Body of pancreas (tissue), 4 donors: ENCODE data around the gene GRXCR2. TPM values are rescaled to one million over a fixed set of nuclear protein-coding genes. Genes with fewer than 3 reads are reported as not detected.

Experiments
- ATAC-seq: fragments of 150-250 bp; one replicate; pipeline ENCODE4 v1.9.1; 2016
- DNase-seq, 4 donors: peaks; one replicate each; pipeline ENCODE4 v3.0.0-alpha.2; 2019
- H3K27ac ChIP-seq, 4 donors: fragments of 200-600 bp; sonication (generic); 1 replicate in 3 of 4; 2 replicates in 1 of 4; pipeline versions ENCODE4 v1.5.1 to v1.6.1; 2016 to 2019; ENCODE audit warnings: mild to moderate bottlenecking in 1 of 4, mixed read lengths in 1 of 4, moderate library complexity in 1 of 4
- H3K27me3 ChIP-seq, 2 donors: fragments of 200-600 bp; sonication (generic); one replicate each; pipeline ENCODE4 v1.6.0; 2016; ENCODE audit warnings: mild to moderate bottlenecking in 1 of 2
- H3K36me3 ChIP-seq, 2 donors: fragments of 200-600 bp; sonication (generic); replicated peaks in 1 of 2; 2 replicates each; pipeline ENCODE4 v1.5.1; 2016; ENCODE audit warnings: low read depth in 2 of 2; ENCODE audit not compliant: insufficient read depth in 1 of 2
- H3K4me1 ChIP-seq: fragments of 200-600 bp; sonication (generic); one replicate; pipeline ENCODE4 v1.6.0; 2016
- H3K4me3 ChIP-seq, 2 donors: fragments of 200-600 bp; sonication (generic); 1 replicate in 1 of 2; 2 replicates in 1 of 2; pipeline ENCODE4 v1.5.1; 2016 to 2019
- H3K9me3 ChIP-seq, 3 donors: fragments of 200-600 bp; sonication (generic); 1 replicate in 2 of 3; 2 replicates in 1 of 3; pipeline ENCODE4 v1.5.1; 2016
- CTCF ChIP-seq, 7 experiments: fragments of 450-650 bp in 4 of 7; fragments of 200-600 bp in 3 of 7; sonication (generic) in 3 of 7; IDR thresholded peaks; one replicate each; pipeline ENCODE4 v1.5.1; 2016 to 2019; ENCODE audit warnings: antibody characterized with exemption in 7 of 7
- POLR2A ChIP-seq, 3 donors: fragments of 450-650 bp; IDR thresholded peaks; one replicate each; pipeline ENCODE4 v1.6.1; 2016; ENCODE audit warnings: antibody characterized with exemption in 3 of 3, mild to moderate bottlenecking in 2 of 3
- WGBS, 2 donors: methylation state at CpG; one replicate each; pipeline ENCODE4 v1.1.5; 2017; 5-methylcytosine and 5-hydroxymethylcytosine counted together
- intact Hi-C: fragments of 100-400 bp; cut with DNase I; formaldehyde crosslinking; loops from one replicate; pipeline ENCODE4 v1.15.1; 2023
- total RNA-seq, 2 donors: library from RNA; depleted of rRNA; stranded (reverse); fragments of >200 nt; gene quantifications; one replicate each; pipeline ENCODE4 v1.1.0, GENCODE V29; 2016

Gene GRXCR2
- total RNA-seq, 2 donors from 2014 or later, result not detected

GRCh38 chr5:145912019-145912418 is 39.2 kb upstream of the GRXCR2 start:
- no peaks in the 10 kb centered on the region for H3K27me3 ChIP-seq
- no peak overlapping the region for H3K27ac ChIP-seq
- no peaks in the 10 kb centered on the region for H3K4me1 ChIP-seq
- no peaks in the 10 kb centered on the region for H3K9me3 ChIP-seq
- ATAC-seq, result no peak
- no peak for DNase-seq
- no peaks in the 10 kb centered on the region for H3K36me3 ChIP-seq
- no peak for TF ChIP-seq POLR2A (IDR thresholded peaks at IDR 0.05)
- TF ChIP-seq CTCF (IDR thresholded peaks at IDR 0.05), result no peak
- no peak overlapping the region for H3K4me3 ChIP-seq
- intact Hi-C loops, result no loop called here
- WGBS, 2 donors, result 78 to 93% methylated on average over 2 to 3 of the region's 3 CpGs

- TF ChIP-seq POLR2A (IDR thresholded peaks at IDR 0.05), result no peak
- no peak for TF ChIP-seq CTCF (IDR thresholded peaks at IDR 0.05)
- ATAC-seq (no peak), DNase-seq (no peak)
- Histone ChIP-seq H3K27ac (no peak overlapping the region), H3K27me3 (no peaks in the 10 kb centered on the region), H3K4me1 (no peaks in the 10 kb centered on the region), H3K9me3 (no peaks in the 10 kb centered on the region), H3K4me3 (no peak overlapping the region), H3K36me3 (no peaks in the 10 kb centered on the region)
- intact Hi-C loops, result no loop called here
- 81 to 84% methylated on average over 6 of the region's 6 CpGs for WGBS, 2 donors
Observed at GRCh38 chr5:145911164-145911563, 38.4 kb upstream of the GRXCR2 start.

GRCh38 chr5:145908206-145908960 is 35.6 kb upstream of the GRXCR2 start:
- ATAC-seq, result no peak
- TF ChIP-seq POLR2A (IDR thresholded peaks at IDR 0.05), result no peak
- peak in 4 of 7 experiments; percentile 20 to 46 (median 34) for TF ChIP-seq CTCF (IDR thresholded peaks at IDR 0.05)

GRCh38 chr5:145906401-145906800 is 33.6 kb upstream of the GRXCR2 start:
- no peak for TF ChIP-seq CTCF (IDR thresholded peaks at IDR 0.05)
- DNase-seq (no peak), ATAC-seq (no peak)
- Histone ChIP-seq H3K27me3 (no peaks in the 10 kb centered on the region), H3K9me3 (no peaks in the 10 kb centered on the region), H3K36me3 (no peaks in the 10 kb centered on the region), H3K4me1 (peaks cover 4% of the 10 kb centered on the region), H3K4me3 (no peak overlapping the region), H3K27ac (no peak overlapping the region)
- intact Hi-C loops, result no loop called here
- WGBS, 2 donors, result 58% methylated on average over 1 of the region's 1 CpG

More at GRCh38 chr5:145908206-145908960, 35.6 kb upstream of the GRXCR2 start:
- WGBS, 2 donors, result 57 to 61% methylated on average over 3 of the region's 3 CpGs
- Histone ChIP-seq H3K4me3 (no peak overlapping the region), H3K27ac (no peak overlapping the region), H3K4me1 (peaks cover 4% of the 10 kb centered on the region), H3K36me3 (no peaks in the 10 kb centered on the region), H3K9me3 (no peaks in the 10 kb centered on the region), H3K27me3 (no peaks in the 10 kb centered on the region)
- intact Hi-C loops, result no loop called here
- DNase-seq, result no peak

- H3K36me3 ChIP-seq, result no peaks in the 10 kb centered on the region
- intact Hi-C loops, result no loop called here
- ATAC-seq, result no peak
- DNase-seq, result no peak
- 73 to 74% methylated on average over 5 of the region's 5 CpGs for WGBS, 2 donors
- no peaks in the 10 kb centered on the region for H3K9me3 ChIP-seq
- no peak for TF ChIP-seq CTCF (IDR thresholded peaks at IDR 0.05)
- H3K27me3 ChIP-seq, result no peaks in the 10 kb centered on the region
- no peak overlapping the region for H3K4me3 ChIP-seq
- no peak overlapping the region for H3K27ac ChIP-seq
- H3K4me1 ChIP-seq, result peaks cover 4% of the 10 kb centered on the region
Observed at GRCh38 chr5:145904743-145905142, 31.9 kb upstream of the GRXCR2 start.
